ENCODE measurements around the gene SOX18. TPM values are rescaled to one million over a fixed set of nuclear protein-coding genes. Genes with fewer than 3 reads are reported as not detected.

SOX18 gene
- total and polyA plus RNA-seq, 2 of the 13 experiments (the other 11 are each of a cell fraction or from before 2014, with no cell fraction given), result 1.6 to 1.9 TPM

DNA sequence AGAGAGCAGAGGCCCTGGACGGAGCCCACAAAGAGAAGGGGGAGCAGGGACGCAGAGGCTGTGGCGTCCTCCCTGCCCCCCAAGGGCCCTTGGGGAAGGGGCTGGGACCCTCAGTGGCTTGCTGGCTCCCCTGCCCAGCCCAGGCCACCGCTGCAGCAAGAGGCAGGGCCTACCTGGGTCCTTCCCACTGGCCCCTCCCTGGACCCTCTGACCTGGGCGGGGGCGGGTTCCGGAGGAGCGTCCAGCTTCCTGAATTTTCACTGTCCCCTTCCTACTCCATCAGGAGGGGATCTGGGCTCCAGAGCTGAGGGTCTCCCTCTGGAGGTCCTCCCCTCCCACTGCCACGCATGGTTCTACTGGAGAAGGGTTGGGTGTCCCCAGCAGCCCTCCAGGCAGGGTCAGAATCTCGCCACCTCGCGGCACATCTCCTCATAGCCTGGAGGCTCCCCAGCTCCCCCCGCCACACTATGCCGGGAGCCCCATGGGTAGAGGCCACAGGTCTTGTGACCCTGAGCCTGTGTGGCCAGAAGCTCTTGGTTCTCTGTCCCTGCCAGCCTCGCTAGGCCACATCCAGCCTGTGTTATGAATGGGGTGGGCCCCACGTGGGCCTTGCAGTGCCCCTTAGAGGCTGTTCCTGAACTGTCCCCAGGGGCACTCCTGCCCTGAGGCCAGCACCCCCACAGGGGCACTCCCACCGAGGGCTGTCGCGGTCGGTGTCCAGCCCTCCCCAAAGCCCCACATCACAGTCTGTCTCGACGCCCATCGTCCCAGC, 1.0 kb upstream of the SOX18 start (continued):
- TF ChIP-seq, protein P1, sequence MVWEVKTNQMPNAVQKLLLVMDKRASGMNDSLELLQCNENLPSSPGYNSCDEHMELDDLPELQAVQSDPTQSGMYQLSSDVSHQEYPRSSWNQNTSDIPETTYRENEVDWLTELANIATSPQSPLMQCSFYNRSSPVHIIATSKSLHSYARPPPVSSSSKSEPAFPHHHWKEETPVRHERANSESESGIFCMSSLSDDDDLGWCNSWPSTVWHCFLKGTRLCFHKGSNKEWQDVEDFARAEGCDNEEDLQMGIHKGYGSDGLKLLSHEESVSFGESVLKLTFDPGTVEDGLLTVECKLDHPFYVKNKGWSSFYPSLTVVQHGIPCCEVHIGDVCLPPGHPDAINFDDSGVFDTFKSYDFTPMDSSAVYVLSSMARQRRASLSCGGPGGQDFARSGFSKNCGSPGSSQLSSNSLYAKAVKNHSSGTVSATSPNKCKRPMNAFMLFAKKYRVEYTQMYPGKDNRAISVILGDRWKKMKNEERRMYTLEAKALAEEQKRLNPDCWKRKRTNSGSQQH (CRISPR knock-in tag; IDR thresholded peaks at IDR 0.05; ENCODE audit: low read depth), result no peak
- TF ChIP-seq SNAPC2 (CRISPR knock-in tag; IDR thresholded peaks at IDR 0.05), result peak; percentile 97
- TF ChIP-seq ZNF672 (CRISPR knock-in tag; IDR thresholded peaks at IDR 0.05), result no peak
- TF ChIP-seq, protein P2, sequence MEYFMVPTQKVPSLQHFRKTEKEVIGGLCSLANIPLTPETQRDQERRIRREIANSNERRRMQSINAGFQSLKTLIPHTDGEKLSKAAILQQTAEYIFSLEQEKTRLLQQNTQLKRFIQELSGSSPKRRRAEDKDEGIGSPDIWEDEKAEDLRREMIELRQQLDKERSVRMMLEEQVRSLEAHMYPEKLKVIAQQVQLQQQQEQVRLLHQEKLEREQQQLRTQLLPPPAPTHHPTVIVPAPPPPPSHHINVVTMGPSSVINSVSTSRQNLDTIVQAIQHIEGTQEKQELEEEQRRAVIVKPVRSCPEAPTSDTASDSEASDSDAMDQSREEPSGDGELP (IDR thresholded peaks at IDR 0.05; ENCODE audit: borderline replicate concordance, low read depth), result no peak

DNA sequence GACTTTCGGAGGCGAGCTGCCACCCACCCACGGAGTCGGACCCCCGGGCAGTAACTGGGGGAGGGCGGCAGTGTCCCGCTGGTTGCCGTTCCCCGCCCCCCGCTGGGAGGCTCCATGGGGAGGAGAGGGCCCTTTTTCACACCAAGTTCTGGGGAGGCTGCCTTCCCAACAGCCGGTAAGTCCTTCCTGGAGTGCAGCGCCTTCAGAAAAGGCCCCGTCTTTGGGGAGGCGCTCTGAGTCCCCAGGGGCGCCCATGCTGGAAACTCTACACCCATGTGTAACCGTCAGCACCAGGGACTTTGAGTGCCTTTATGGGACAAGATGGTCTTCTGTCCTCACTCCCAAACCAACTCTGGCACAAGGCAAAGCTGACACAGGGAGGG, 430 bp upstream of the SOX18 start:
- CTCF ChIA-PET (ENCODE audit: low intra/inter-chr PET ratio, low total read pairs), result no interaction called here
- in situ Hi-C loops (cut with HindIII; ENCODE audit: extremely low pct_ligation_motif_present, low pct_unique_long_range_greater_than_20kb), result no loop called here
- ATAC-seq, result peak; percentile 4
- FAIRE-seq, result no peak
- intact Hi-C loops (cut with micrococcal nuclease; ENCODE audit: unreplicated experiment), result loop anchor here (1.0 kb wide), 1 partner anchor 26 kb away; no protein-coding TSS in a partner anchor
- no peaks in the 10 kb centered on the region for H4K20me1 ChIP-seq (ENCODE audit: insufficient read depth, low read length)
- no peaks in the 10 kb centered on the region; a peak in 1 of 5 replicates for H3K27me3 ChIP-seq (ENCODE audit: control insufficient read depth in 1 of 2, insufficient read depth in 2 of 2, low read length in 2 of 2)
- H3K4me2 ChIP-seq (ENCODE audit: low read depth, low read length), result peak overlapping the region; percentile 98
- H3K4me1 ChIP-seq (ENCODE audit: insufficient read depth, low read length), result peaks cover 69% of the 10 kb centered on the region
- DNase-seq (ENCODE audit: low spot score), result no peak
- H3K9ac ChIP-seq (ENCODE audit: insufficient read depth, low read depth, low read length), result peak overlapping the region; percentile 79
- 4% methylated on average over 8 of the region's 16 CpGs for WGBS (ENCODE audit: low lambda C conversion rate)
- H3K36me3 ChIP-seq (replicated peaks in 1 of 2; ENCODE audit: control insufficient read depth in 1 of 2, insufficient read depth in 2 of 2, low read length in 2 of 2), result no peaks in the 10 kb centered on the region
- H2AFZ ChIP-seq (ENCODE audit: low read length), result no peak overlapping the region
- H3K4me3 ChIP-seq (replicated peaks in 1 of 3; ENCODE audit: insufficient read depth in 1 of 3, low read depth in 2 of 3, low read length in 3 of 3), result peak overlapping the region; percentile 65 to 88 (median 77)
- peak overlapping the region; percentile 68 for H3K27ac ChIP-seq (ENCODE audit: extremely low read length, insufficient read depth, low read length)
- POLR2A ChIA-PET, result interaction anchor here (0.7 to 9.4 kb wide), 10 partner anchors 10 to 153 kb away, joined by 3 to 252 read pairs (median 6); partner anchors contain the start of genes C20orf204, PRPF6, SAMD10 and TCEA2
- no TSS peak for BruUV-seq (replicated peaks)
- H3K79me2 ChIP-seq (ENCODE audit: insufficient read depth, low read length), result peaks cover 4% of the 10 kb centered on the region
- no peaks in the 10 kb centered on the region for H3K9me3 ChIP-seq (ENCODE audit: low read length)
- TF ChIP-seq, protein P3, sequence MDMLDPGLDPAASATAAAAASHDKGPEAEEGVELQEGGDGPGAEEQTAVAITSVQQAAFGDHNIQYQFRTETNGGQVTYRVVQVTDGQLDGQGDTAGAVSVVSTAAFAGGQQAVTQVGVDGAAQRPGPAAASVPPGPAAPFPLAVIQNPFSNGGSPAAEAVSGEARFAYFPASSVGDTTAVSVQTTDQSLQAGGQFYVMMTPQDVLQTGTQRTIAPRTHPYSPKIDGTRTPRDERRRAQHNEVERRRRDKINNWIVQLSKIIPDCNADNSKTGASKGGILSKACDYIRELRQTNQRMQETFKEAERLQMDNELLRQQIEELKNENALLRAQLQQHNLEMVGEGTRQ (IDR thresholded peaks at IDR 0.05; ENCODE audit: low read depth, low read length), result no peak
- TF ChIP-seq, protein P3 (CRISPR knock-in tag; IDR thresholded peaks at IDR 0.05; ENCODE audit: borderline replicate concordance), result no peak
- no peak; the same call in 1 of the 2 replicates for TF ChIP-seq TMF1 (CRISPR knock-in tag; IDR thresholded peaks at IDR 0.05; ENCODE audit: low read depth)
- no peak for TF ChIP-seq ZNF124 (CRISPR knock-in tag; IDR thresholded peaks at IDR 0.05)
- no peak for TF ChIP-seq RBM39 (IDR thresholded peaks at IDR 0.05; ENCODE audit: low read depth, low read length, poor library complexity, severe bottlenecking)
- TF ChIP-seq PAWR (CRISPR knock-in tag; IDR thresholded peaks at IDR 0.05; ENCODE audit: borderline replicate concordance), result 0 out of 2 replicates have a peak, but pooled peaks have one; percentile 65
- TF ChIP-seq NFKB2 (CRISPR knock-in tag; IDR thresholded peaks at IDR 0.05; ENCODE audit: borderline replicate concordance), result no peak
- TF ChIP-seq JARID2 (CRISPR knock-in tag; IDR thresholded peaks at IDR 0.05; ENCODE audit: insufficient replicate concordance), result peak; percentile 14
- peak; percentile 59; the same call in 1 of the 2 replicates for TF ChIP-seq NFKBIZ (CRISPR knock-in tag; IDR thresholded peaks at IDR 0.05)
- TF ChIP-seq ZNF329 (CRISPR knock-in tag; IDR thresholded peaks at IDR 0.05; ENCODE audit: low read depth), result no peak
- no peak for TF ChIP-seq ZBTB21 (CRISPR knock-in tag; IDR thresholded peaks at IDR 0.05)

All from HepG2 (cell line).